Loucy (cell line): Measurements from ENCODE around the gene STPG3.
A peak's percentile ranks its signal among the peaks of the same experiment; 100 is the strongest.
"Not testable (repeated sequence)": the region's sequence is repeated elsewhere in the genome, so short reads cannot be mapped to it uniquely, and the experiment has no call there.

Experiments
- H2AFZ ChIP-seq: fragments of 200-600 bp; sonication (generic); 2 replicates; pipeline ENCODE4 v1.6.0; 2016; ENCODE audit warnings: antibody characterized with exemption, mild to moderate bottlenecking, low read length, moderate library complexity
- H3F3A ChIP-seq: fragments of 200-600 bp; 2 replicates; pipeline ENCODE4 v1.6.0; 2016; ENCODE audit warnings: antibody characterized with exemption, low read depth, mild to moderate bottlenecking
- H3K27me3 ChIP-seq: fragments of 200-600 bp; sonication (generic); 2 replicates; pipeline ENCODE4 v1.6.1; 2014; ENCODE audit warnings: low read length, mild to moderate bottlenecking; ENCODE audit not compliant: insufficient read depth, poor library complexity, severe bottlenecking
- H3K36me3 ChIP-seq: fragments of 200-600 bp; sonication (generic); 2 replicates; pipeline ENCODE4 v1.6.1; 2016; ENCODE audit warnings: low read length; ENCODE audit not compliant: insufficient read depth
- H3K4me1 ChIP-seq: fragments of 200-600 bp; sonication (generic); 2 replicates; pipeline ENCODE4 v1.5.1; 2014; ENCODE audit warnings: low read length, mild to moderate bottlenecking; ENCODE audit not compliant: insufficient read depth, poor library complexity, severe bottlenecking
- H3K4me2 ChIP-seq: fragments of 200-600 bp; sonication (generic); 2 replicates; pipeline ENCODE4 v1.6.0; 2014; ENCODE audit warnings: antibody characterized with exemption, low read length, low read depth, mild to moderate bottlenecking; ENCODE audit not compliant: poor library complexity, severe bottlenecking
- H3K4me3 ChIP-seq: fragments of 200-600 bp; sonication (generic); 2 replicates; pipeline ENCODE4 v1.5.1; 2014; ENCODE audit warnings: low read length, mild to moderate bottlenecking, mixed read lengths; ENCODE audit not compliant: poor library complexity, severe bottlenecking
- H3K79me2 ChIP-seq: fragments of 200-600 bp; sonication (generic); 2 replicates; pipeline ENCODE4 v1.6.1; 2014; ENCODE audit warnings: low read length; ENCODE audit not compliant: insufficient read depth
- H3K9ac ChIP-seq: fragments of 200-600 bp; sonication (generic); 2 replicates; pipeline ENCODE4 v1.6.0; 2014; ENCODE audit warnings: mild to moderate bottlenecking, low read depth, low read length, moderate library complexity; ENCODE audit not compliant: poor library complexity, severe bottlenecking
- H3K9me2 ChIP-seq: fragments of 200-600 bp; sonication (generic); replicated peaks from 2 replicates; pipeline ENCODE4 v1.6.1; 2016; ENCODE audit warnings: low read depth, low read length, mixed read lengths
- H3K9me3 ChIP-seq: fragments of 200-600 bp; sonication (generic); 2 replicates; pipeline ENCODE4 v1.6.1; 2014; ENCODE audit warnings: mild to moderate bottlenecking, antibody characterized with exemption, low read length, low read depth; ENCODE audit not compliant: insufficient read depth
- H4K20me1 ChIP-seq: fragments of 200-600 bp; sonication (generic); 2 replicates; pipeline ENCODE4 v1.6.0; 2014; ENCODE audit warnings: antibody characterized with exemption, low read length, mild to moderate bottlenecking; ENCODE audit not compliant: insufficient read depth, poor library complexity, severe bottlenecking
- CTCF ChIP-seq: fragments of 200-600 bp; sonication (generic); conservative IDR thresholded peaks from 2 replicates; pipeline ENCODE4 v1.5.1; 2014; ENCODE audit warnings: mild to moderate bottlenecking, antibody characterized with exemption, low read length
- EZH2phosphoT487 ChIP-seq: fragments of 200-600 bp; IDR thresholded peaks from 2 replicates; pipeline ENCODE4 v1.6.1; 2018; ENCODE audit warnings: antibody characterized with exemption, mild to moderate bottlenecking, moderate library complexity, borderline replicate concordance

Gene STPG3

GRCh38 chr9:137236238-137236935 lies 14.7 kb upstream of the STPG3 start:
- peak overlapping the region; percentile 57 for H3K4me3 ChIP-seq
- H3K79me2 ChIP-seq: peaks cover 25% of the 10 kb centered on the region; the same call in 1 of the 2 replicates
- TF ChIP-seq EZH2phosphoT487 (no peak), CTCF (peak; percentile 96)
- H3K9ac ChIP-seq: peak overlapping the region; percentile 55
- no peaks in the 10 kb centered on the region for H3K9me2 ChIP-seq
- H2AFZ ChIP-seq: no peak overlapping the region
- H3F3A ChIP-seq: 0 out of 2 replicates have a peak, but pooled peaks cover 6% of the 10 kb centered on the region
- no peaks in the 10 kb centered on the region for H4K20me1 ChIP-seq
- peak overlapping the region; percentile 75 for H3K4me2 ChIP-seq
- no peaks in the 10 kb centered on the region for H3K36me3 ChIP-seq
- no peaks in the 10 kb centered on the region for H3K27me3 ChIP-seq
- no peaks in the 10 kb centered on the region for H3K9me3 ChIP-seq
- peaks cover 25% of the 10 kb centered on the region for H3K4me1 ChIP-seq

GRCh38 chr9:137236936-137237421 lies 14.1 kb upstream of the STPG3 start:
- no peak overlapping the region for H2AFZ ChIP-seq
- H4K20me1 ChIP-seq: peaks cover 4% of the 10 kb centered on the region
- no peaks in the 10 kb centered on the region for H3K9me2 ChIP-seq
- peak overlapping the region; percentile 75 for H3K4me2 ChIP-seq
- TF ChIP-seq EZH2phosphoT487 (no peak), CTCF (no peak)
- H3K4me3 ChIP-seq: peak overlapping the region; percentile 57
- H3K9ac ChIP-seq: peak overlapping the region; percentile 55
- H3K36me3 ChIP-seq: peaks cover 2% of the 10 kb centered on the region; the same call in 1 of the 2 replicates
- H3K79me2 ChIP-seq: peaks cover 30% of the 10 kb centered on the region
- H3K27me3 ChIP-seq: no peaks in the 10 kb centered on the region
- 0 out of 2 replicates have a peak, but pooled peaks cover 6% of the 10 kb centered on the region for H3F3A ChIP-seq
- H3K9me3 ChIP-seq: no peaks in the 10 kb centered on the region
- H3K4me1 ChIP-seq: peaks cover 25% of the 10 kb centered on the region

DNA sequence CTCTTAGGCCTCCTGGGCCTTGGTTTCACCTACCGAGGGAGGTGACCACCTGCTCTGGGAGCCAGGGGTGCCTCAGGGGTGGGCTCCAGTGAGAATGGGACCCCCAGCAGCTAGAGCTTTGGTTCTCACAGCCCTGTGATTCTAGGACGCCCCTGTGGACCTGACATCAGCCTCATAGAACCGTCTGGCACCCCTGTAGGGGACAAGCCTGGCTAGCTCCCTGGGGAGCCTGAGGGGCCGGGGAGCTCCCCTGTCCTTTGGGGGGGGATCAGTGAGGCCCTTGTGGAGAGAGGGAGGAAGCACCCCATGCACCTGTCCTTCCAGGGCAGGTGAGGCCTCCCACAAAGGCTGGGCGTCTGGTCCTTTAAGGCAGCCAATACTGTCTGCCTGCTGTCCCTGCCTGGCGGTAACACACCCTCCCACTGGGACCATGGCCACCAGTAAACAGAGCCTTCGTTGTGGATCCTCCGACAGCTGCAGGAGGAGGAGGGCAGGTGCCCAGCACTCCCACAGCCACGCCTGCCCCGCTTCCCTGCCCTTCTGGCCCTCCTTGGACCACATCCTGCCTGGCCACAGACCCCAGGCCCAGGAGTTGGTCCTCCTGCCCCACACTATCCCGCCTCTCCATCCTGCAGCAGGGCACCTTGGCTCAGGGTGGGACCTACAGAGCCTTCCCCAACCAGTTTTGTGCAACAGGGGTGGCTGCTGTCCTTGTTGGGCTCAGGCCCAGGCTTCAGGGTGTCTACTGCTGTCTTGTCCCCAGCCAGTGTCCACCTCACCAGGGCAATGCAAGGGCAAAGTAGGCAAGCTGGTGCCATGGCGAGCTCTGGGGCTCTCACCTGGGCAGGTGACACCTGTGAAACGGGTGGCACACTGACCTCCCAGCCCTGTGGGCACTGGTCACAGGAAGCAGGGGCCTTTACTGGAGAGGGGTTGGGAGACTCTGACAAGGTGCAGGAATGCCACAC lies 13.0 kb upstream of the STPG3 start:
- Histone ChIP-seq H3K79me2 (peaks cover 41% of the 10 kb centered on the region), H3K9me3 (no peaks in the 10 kb centered on the region), H3K4me1 (peaks cover 32% of the 10 kb centered on the region), H3K4me3 (no peak overlapping the region), H4K20me1 (peaks cover 15% of the 10 kb centered on the region), H3K36me3 (peaks cover 13% of the 10 kb centered on the region; the same call in 1 of the 2 replicates), H3K4me2 (peak overlapping the region; percentile 75), H3K9ac (peak overlapping the region; percentile 55), H3K27me3 (no peaks in the 10 kb centered on the region), H3K9me2 (no peaks in the 10 kb centered on the region), H2AFZ (no peak overlapping the region), H3F3A (0 out of 2 replicates have a peak, but pooled peaks cover 6% of the 10 kb centered on the region)
- TF ChIP-seq EZH2phosphoT487 (no peak), CTCF (no peak)

DNA sequence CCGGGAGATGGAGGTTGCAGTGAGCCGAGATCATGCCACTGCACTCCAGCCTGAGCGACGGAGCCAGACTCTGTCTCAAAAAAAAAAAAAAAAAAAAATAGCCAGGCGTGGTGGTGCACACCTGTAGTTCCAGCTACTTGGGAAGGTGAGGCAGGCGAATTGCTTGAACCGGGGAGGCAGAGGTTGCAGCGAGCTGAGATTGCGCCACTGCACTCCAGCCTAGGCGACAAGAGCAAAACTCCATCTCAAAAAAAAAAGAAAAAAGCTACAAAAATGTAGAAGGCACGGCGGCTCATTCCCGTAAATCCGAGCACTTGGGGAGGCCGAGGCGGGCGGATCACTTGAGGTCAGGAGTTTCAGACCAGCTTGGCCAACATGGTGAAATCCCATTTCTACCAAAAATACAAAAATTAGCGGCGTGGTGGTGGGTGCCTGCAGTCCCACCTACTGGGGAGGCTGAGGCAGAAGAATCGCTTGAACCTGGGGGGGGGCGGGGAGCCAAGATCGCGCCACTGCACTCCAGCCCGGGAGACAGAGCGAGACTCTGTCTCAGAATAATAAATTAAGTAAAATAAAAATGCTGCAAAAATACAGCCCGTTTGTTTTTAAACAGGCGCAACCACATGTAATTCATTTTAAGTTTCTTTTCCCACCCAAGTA lies 11.4 kb upstream of the STPG3 start:
- peaks cover 51% of the 10 kb centered on the region for H3K79me2 ChIP-seq
- peaks cover 40% of the 10 kb centered on the region for H3K4me1 ChIP-seq
- H2AFZ ChIP-seq: peak overlapping the region; percentile 90
- not testable (repeated sequence) for H3K9me2 ChIP-seq, H3K9me3 ChIP-seq, H3F3A ChIP-seq, H3K27me3 ChIP-seq
- H3K4me3 ChIP-seq: peak overlapping the region; percentile 79
- H3K36me3 ChIP-seq: peaks cover 21% of the 10 kb centered on the region; the same call in 1 of the 2 replicates
- peak overlapping the region; percentile 87 for H3K9ac ChIP-seq
- H4K20me1 ChIP-seq: peaks cover 24% of the 10 kb centered on the region
- peak overlapping the region; percentile 75 for H3K4me2 ChIP-seq
